Hematopoietic multipotent progenitor cell treated with erythropoietin and hydrocortisone succinate and interleukin-3 and kit ligand, for 6 days (in vitro differentiated cells): ENCODE data around the gene MRPS7.

ENCODE experiments used
- DNase-seq: peaks from one replicate; pipeline ENCODE4 v3.0.0-alpha.2; 2015

Gene MRPS7

GRCh38 chr17:75261336-75262111, at the start of gene MRPS7, which contains the start of gene GGA3:
MRPS7 (plus strand) TSS chr17:75261879; CDS start chr17:75261901, 22 bp downstream.
GGA3 (minus strand) TSS chr17:75261606; CDS start chr17:75261587, 19 bp downstream.
- DNase-seq = peak; percentile 98

- no peak for DNase-seq
These were observed 43.5 kb upstream of the MRPS7 start for GRCh38 chr17:75218131-75218530.

DNA sequence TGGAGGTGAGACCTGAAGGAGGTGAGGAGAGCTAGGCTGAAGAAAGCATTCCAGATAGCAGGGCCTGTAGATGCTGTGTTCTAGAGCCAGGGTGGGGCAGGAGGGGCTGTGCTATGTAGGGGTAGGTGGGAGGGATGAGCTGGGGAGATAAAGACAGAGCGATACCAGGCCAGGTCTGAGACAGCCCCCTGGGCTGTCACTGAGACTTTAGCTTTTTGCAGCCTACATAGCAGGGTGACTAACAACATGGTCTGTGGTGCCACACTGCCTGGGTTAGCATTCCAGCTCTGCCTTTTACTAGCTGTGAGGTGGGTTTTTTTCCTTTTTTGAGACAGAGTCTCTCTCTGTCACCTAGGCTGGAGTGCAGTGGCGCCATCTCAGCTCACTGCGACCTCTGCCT, 41.9 kb upstream of the MRPS7 start:
- no peak for DNase-seq

- no peak for DNase-seq
These were observed 36.7 kb upstream of the MRPS7 start for GRCh38 chr17:75225016-75225415.

DNA sequence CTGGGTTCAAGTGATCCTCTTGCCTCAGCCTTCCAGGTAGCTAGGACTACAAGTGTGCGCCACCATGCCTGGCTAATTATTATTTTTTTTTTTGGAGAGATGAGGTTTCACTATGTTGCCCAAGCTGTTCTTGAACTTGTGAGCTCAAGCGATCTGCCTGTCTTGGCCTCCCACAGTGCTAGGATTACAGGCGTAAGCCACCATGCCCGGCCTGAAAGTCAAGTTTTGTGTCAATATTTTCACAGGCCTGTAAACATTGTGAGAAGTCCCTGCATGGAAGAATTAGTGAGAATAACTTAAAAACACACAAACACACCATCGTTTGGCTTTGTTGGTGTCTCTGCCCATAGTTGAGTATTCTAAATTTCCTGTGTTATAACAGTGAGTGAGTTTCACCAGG, 34.0 kb upstream of the MRPS7 start:
- no peak for DNase-seq

DNA sequence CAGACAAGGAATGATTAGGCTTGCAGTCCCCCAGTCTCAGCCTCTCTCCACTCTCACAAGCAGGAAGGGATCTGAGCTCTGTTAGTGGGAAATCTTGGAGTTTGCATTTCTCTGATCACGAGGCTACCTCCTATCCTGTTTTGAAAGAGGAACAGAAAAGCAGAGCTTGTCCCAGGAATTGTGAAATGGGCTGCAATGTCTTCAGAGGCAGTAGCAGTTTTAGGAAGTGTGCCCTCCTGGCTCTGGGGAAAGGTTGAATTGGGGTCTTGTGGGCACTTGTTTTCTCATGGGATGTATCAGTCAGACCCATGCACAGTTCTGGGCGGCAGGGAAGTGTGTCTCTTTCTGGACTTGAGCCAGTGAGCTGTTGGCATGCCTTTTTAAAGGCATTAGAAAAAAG, 33.4 kb upstream of the MRPS7 start:
- no peak for DNase-seq

- no peak for DNase-seq
These were observed 32.8 kb upstream of the MRPS7 start for GRCh38 chr17:75228847-75229246.

DNA sequence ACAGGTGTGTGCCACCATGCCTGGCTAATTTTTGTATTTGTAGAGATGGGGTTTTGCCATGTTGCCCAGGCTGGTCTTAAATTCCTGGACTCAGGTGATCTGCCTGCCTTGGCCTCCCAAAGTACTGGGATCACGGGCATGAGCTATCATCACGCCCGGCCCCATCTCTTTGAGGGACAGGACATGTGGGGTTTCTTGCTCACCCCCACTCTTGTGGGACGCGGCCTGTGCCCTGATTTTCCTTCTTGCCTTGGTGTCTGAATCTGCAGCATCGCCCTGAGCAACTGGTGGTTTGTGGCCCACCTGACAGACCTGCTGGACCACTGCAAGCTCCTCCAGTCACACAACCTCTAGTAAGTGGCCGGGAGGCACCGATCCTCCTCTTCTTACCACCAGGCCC, 30.6 kb upstream of the MRPS7 start:
- no peak for DNase-seq

DNA sequence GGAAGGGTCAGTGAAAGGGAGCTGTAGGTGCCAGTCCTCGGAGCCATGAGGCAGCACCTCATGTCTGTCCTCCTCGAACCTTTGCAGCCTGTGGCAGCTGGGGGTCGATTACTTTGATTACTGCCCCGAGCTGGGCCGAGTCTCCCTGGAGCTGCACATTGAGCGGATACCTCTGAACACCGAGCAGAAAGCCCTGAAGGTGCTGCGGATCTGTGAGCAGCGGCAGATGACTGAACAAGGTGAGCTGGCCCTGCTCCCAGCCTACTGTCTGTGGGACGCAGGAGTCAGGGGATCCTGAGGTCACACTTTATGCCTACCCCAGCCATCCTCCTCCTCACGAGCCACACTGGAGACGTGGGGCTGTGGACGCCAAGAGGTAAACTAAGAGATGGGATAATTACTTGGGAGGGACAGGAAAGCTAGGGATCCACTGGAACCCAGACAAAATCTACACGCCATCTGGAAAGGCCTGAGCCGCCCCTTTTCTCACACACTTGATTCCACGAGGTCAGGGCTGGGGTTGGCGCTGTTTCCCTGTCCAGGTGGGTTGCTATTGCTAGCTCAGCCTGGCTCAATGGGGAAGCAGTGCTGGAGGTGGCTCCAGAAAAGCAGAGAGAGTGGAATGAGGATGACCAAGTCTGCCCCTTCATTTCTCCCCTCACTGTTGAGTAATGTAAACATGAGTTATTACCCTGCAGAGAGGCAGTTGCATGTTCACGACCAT, 29.8 kb upstream of the MRPS7 start:
- DNase-seq = no peak

- no peak for DNase-seq
These were observed 28.9 kb upstream of the MRPS7 start for GRCh38 chr17:75232786-75233185.

GRCh38 chr17:75237100-75238014, 24.3 kb upstream of the MRPS7 start:
- no peak for DNase-seq

DNA sequence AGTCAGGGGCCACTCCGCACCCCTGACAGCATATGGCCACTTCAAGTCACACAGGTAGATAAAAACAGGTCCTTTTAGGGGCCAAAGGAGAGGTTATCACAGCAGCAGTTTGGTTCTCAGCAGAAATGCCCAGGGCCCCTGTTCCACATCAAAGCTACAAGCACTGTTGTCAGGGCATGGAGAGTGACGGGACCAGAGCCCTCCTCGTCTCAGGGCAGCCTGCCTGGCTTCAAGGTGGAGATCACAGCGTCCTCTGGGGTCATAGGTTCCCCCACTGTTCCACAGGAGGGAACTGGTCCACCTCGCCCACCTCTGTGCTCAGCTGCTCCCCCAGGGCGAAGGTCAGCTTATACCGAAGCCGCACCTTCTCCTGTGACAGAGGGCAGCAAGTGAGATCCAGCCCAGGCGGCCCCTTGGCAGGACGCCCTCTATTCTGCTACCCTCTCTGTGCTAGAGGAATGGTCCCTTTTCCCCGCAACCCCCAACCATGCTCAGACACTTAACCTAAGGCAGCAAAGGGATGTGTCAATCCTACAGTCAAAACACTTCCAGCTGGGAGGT, 23.6 kb upstream of the MRPS7 start:
- no peak for DNase-seq

DNA sequence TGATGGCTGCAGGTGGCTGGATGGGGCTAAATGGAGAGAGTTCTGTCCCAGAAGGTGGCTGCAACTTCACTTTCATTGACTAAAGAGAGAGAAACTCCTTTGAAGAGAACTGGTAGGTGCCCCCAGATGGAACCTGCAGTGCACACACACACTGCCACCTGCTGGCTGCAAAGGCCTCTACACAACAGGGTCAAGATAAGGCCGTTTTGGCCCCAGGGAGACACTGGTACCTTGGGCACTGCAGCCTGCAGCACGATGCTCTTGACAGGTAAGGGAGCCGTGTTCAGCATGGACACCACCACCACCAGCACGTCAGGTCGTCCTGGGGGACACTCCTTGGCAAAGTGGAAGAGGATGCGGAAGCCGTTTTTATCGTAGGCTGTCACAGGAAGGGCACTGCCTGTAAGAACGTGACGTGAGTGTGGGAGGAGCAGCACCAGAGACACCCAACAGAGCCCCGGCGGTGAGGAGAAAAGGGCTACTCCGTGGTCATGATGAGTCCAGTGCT, 22.9 kb upstream of the MRPS7 start:
- peak; percentile 87 for DNase-seq

DNA sequence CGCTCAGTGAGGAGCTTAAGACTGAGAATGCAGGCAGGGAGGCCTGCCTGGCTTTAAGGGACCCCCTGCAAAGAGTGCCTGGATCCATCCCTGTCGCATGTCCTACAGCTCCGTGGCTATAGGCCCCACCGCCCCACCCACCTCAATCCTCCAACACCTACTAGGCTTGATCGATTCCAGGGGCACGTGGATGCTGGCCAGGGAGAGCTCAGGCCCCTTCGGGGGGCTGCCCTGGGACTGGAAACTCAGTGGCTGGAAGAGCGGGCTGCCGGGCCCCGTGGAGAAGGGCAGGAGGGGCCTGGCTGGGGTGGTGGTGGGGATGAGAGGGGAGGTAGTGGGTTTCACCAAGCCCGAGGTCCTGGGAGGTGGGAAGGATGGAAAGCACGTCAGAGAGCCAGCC, 22.5 kb upstream of the MRPS7 start:
- DNase-seq = no peak

DNA sequence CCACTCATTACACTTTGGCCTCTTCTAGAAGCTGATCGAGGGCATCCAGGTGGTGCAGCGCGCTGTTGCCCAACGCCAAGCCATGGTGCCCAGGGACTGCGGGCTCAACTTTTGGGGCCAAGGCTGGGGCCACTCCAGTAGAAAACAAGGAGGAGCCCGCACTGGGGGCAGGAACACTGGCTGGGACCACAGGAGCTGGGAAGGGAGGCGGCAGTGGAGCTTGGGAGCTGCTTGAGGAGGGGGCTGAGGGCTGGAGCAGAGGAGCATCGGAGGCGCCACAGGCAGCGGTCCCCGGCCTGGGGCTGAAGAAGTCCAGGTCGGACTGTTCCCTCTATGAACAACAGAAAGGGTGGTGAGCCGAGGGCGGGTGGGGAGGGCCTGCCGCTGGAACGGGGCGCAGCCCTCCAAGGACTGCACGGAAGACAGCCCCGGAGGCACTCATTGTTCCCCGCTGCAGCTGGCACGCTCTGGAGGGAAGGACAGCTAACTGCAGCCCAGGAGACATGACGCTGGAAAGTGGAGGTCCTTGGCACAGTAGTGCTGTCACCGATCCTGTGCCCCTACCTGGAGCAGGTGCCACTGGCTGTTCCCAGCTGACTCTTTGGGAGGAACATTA, 21.8 kb upstream of the MRPS7 start:
- DNase-seq = no peak

GRCh38 chr17:75240394-75241142, 21.1 kb upstream of the MRPS7 start:
- peak; percentile 72 for DNase-seq

DNA sequence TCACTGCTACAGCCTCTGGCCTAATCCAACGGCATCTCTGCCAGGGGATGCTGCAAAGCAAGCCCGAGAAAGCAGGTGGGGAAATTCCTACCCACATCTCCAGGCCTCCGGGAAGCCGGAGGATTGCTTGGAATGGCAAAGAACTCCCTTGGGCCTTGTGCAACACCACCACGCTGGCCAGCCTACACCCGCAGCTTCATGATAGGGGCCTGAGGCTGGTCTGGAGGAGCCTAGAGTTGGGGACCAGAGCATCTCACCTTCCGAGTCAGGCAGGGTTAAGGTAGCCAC, 20.6 kb upstream of the MRPS7 start:
- no peak for DNase-seq

DNA sequence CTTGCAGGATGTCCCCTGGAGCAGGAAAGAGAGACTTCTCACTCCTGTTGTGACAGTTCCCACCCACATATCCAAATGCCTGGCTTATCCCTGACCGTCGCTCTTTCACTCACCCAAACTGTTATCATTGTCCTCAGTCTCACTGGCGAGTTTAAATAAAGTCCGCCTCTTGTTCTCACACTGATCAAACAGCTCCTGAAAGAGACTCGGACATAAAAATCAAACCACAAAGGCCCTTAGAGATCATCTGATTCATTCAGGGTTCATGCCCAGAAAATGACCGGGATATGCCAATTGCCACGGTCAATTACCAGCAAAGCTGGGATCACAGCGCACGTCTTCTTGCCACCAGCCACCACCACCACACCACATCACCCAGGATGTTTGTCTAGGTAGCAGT, 20.2 kb upstream of the MRPS7 start:
- DNase-seq = no peak

DNA sequence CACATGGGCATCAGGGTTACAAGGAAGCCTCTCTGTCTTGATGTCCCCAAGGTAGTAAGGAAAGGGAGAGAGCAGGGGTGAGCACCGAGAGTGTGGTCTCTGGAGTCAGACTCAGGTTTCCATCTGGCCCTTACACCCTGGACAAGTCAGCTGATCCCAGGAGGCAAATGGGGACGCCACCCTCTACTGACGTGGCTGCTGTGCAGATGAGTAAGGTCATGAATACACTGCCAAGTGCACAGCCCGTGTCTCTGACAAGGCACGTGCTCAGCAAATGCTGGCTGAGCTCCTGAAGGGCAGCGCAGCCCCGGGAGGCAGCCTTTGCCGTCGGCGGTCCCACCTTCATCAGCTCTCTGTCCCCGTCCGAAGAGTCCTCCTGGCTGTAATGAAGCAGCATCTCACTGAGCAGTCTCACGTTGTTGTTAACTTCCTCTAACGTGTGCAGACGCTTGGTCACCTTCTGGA, 19.7 kb upstream of the MRPS7 start:
- DNase-seq = no peak

GRCh38 chr17:75242461-75243042, 19.1 kb upstream of the MRPS7 start:
- DNase-seq = no peak
